Activated naive CD4-positive, alpha-beta T cell treated with anti-CD3 and anti-CD28 coated beads, Interleukin-2, amount 50 U/mL, for 72 hours (primary cell): Measurements from ENCODE around the gene KRTAP5-6. TPM values are rescaled to one million over a fixed set of nuclear protein-coding genes. Genes with fewer than 3 reads are reported as not detected.

Source experiments
- ATAC-seq, 2 donors: fragments of 150-1000 bp; cut with Tn5 transposase; 2 replicates each; pipeline ENCODE4 v1.10.0; 2021; ENCODE audit warnings: mild to moderate bottlenecking in 2 of 2, moderate library complexity in 2 of 2
- DNase-seq, 2 donors: peaks; one replicate each; pipeline ENCODE4 v3.0.0; 2021 to 2022; ENCODE audit warnings: low spot score in 2 of 2
- H3K27ac Mint-ChIP-seq, 2 donors: one replicate each; pipeline ENCODE4 v1.8.0; 2022; ENCODE audit warnings: mild to moderate bottlenecking in 2 of 2, mixed read lengths in 2 of 2
- H3K36me3 Mint-ChIP-seq, 2 donors: one replicate each; pipeline ENCODE4 v1.8.0; 2022; ENCODE audit warnings: mixed read lengths in 2 of 2
- H3K9me3 Mint-ChIP-seq, 2 donors: one replicate each; pipeline ENCODE4 v1.8.0; 2022; ENCODE audit warnings: mixed read lengths in 2 of 2
- total RNA-seq, 2 donors: library from RNA; stranded (reverse); gene quantifications; one replicate each; pipeline ENCODE4 v1.2.3, GENCODE V29; 2022

KRTAP5-6 gene
- total RNA-seq, 2 donors from 2014 or later: not detected

- DNase-seq (no peak), ATAC-seq (no peak)
- Mint-ChIP-seq H3K9me3 (peaks cover 5 to 9% of the 10 kb centered on the region in 2 donors), H3K27ac (no peak overlapping the region), H3K36me3 (no peaks in the 10 kb centered on the region)
These were observed 48.1 kb downstream of the KRTAP5-6 start for GRCh38 chr11:1744891-1745700.

- ATAC-seq (no peak), DNase-seq (no peak)
- Mint-ChIP-seq H3K9me3 (peaks cover 5 to 9% of the 10 kb centered on the region in 2 donors), H3K36me3 (no peaks in the 10 kb centered on the region), H3K27ac (no peak overlapping the region)
These were observed 48.8 kb downstream of the KRTAP5-6 start for GRCh38 chr11:1745701-1746320.

- no peak for ATAC-seq
These were observed 49.5 kb downstream of the KRTAP5-6 start for GRCh38 chr11:1746511-1746931.

GRCh38 chr11:1746956-1747752 lies 50.2 kb downstream of the KRTAP5-6 start:
- ATAC-seq (no peak), DNase-seq (no peak)

More at GRCh38 chr11:1746511-1746931, 49.5 kb downstream of the KRTAP5-6 start:
- DNase-seq: no peak
- Mint-ChIP-seq H3K9me3 (peaks cover 5 to 9% of the 10 kb centered on the region in 2 donors), H3K36me3 (no peaks in the 10 kb centered on the region), H3K27ac (no peak overlapping the region)

More at GRCh38 chr11:1746956-1747752, 50.2 kb downstream of the KRTAP5-6 start:
- Mint-ChIP-seq H3K9me3 (peaks cover 5 to 9% of the 10 kb centered on the region in 2 donors), H3K36me3 (no peaks in the 10 kb centered on the region), H3K27ac (no peak overlapping the region)

Other genes with a start within 250 kb of the KRTAP5-6 start
- gene MOB2, start 210.4 kb upstream of the KRTAP5-6 start, total RNA-seq: 10 to 100 TPM; 17.7 to 23.2 TPM
- gene DUSP8, start 124.9 kb upstream of the KRTAP5-6 start, total RNA-seq: 1 to 10 TPM; 1.1 TPM
- not detected for gene KRTAP5-1, start 111.9 kb upstream of the KRTAP5-6 start, total RNA-seq
- not detected for gene KRTAP5-2, start 98.9 kb upstream of the KRTAP5-6 start, total RNA-seq
- gene KRTAP5-3, start 88.7 kb upstream of the KRTAP5-6 start, total RNA-seq: not detected
- not detected for gene KRTAP5-4, start 75.1 kb upstream of the KRTAP5-6 start, total RNA-seq
- not detected for gene KRTAP5-5, start 67.4 kb upstream of the KRTAP5-6 start, total RNA-seq
- 1 to 10 TPM; 1.2 to 1.8 TPM for gene IFITM10, start 53.4 kb downstream of the KRTAP5-6 start, total RNA-seq
- 10 to 100 TPM; 47.2 to 55.7 TPM for gene CTSD, start 66.7 kb downstream of the KRTAP5-6 start, total RNA-seq
- not detected for gene SYT8, start 137.8 kb downstream of the KRTAP5-6 start, total RNA-seq
- not detected for gene TNNI2, start 141.8 kb downstream of the KRTAP5-6 start, total RNA-seq
- gene LSP1, start 155.9 kb downstream of the KRTAP5-6 start, total RNA-seq: 100 to 1,000 TPM; 102 to 263 TPM
- under 1 TPM; 0.12 to 0.20 TPM for gene PRR33, start 194.7 kb downstream of the KRTAP5-6 start, total RNA-seq
- 10 to 100 TPM; 10.3 to 12.9 TPM for gene TNNT3, start 222.5 kb downstream of the KRTAP5-6 start, total RNA-seq